ENCODE measurements around the gene CD209.

Gene CD209

DNA sequence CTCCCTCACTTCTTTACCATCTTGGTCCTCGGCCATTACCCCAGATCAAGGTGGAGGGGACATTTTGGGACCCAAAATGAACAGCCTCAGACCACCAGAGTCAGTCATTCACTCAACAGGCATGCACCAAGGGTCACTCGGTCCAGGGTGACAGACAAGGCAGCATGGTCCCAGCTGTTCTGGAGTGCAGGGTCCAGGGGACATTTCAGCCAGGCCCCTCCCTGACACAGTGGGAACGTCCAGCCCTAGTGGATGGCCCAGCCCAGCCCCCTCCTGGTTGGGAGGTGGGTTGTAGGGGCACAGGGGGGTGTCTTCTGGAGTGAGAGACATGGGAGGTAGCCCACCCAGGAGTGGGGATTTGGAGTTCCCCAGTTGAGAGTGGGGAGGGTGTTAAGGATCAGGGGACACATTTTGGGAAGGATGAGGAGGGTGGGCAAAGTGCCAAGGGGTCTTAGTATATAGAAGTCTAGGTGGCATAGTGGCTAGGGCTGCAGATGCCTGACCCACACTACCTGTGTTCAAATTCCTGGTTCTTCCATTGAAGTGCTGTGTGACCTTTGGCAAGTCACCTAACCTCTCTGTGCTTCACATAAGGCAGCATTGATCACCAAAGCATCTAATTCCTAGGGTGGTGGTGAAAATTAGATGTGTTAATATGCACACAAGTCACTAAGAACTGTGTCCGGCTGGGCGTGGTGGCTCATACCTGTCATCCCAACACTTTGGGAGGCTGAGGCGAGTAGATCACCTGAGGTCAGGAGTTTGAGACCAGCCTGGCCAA is 42.9 kb downstream of the CD209 start:
- no peak for DNase-seq

DNA sequence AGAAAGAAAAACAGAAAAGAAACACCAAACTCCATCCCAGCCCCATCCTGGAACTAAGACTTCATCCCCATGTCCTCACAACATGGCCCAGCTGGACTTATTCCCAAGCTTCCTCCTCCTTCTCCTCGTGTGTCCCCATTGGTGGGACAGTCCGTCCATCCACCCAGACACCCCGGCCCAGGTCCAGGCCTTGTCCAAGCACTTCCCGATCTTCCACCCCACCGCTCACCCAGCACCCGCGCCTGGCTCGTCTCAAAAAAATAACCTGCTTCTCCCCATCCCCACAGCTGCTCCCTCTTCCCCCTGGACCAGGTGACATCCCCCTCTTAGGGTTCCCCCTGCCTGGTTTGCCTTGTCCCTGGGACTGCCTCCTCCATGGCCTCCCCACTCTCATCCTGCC is 44.0 kb downstream of the CD209 start:
- no peak for DNase-seq

DNA sequence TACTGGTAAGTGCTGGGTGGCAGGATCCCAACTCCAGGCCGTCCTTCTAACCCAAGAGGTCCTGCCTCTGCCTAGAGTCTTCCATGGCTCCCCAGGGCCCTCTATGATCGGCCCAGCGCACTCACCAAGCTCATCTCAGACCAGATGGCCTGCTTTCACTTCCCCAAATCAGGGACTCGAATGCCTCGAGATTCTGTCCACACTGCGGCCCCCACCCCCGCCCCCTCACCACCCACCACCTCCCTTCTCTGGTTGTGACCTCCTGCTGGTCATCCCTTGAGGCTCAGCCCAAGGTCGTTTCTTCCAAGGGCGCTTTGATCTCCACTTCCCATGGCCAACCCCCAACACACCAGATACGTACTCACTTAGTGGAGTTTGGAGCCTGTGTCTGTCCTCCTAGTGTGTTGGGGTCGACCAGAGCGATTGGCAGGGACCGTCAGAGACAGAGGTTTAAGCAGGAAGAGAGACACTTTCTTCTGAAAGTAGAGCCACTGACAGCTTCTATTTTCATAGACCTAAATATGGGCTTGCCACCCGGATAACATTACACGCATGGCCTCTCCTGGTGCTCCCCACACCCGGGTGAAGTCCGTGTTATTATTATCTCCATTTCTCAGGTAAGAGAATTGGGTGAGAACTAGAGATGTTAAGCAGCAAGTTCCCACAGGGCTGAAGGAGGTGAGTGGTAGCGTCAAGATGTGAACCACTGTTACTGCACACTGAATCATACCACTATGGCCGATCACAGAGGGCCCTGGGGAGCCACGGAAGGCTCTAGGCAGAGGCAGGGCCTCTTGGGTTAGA is 45.5 kb downstream of the CD209 start, which contains the start of gene FCER2:
FCER2 (minus strand) TSS at position 478 of the 804 bp plus-strand sequence. CDS start 2,371 bp downstream, outside the sequence.
- peak; percentile 68 to 81 (median 77) for DNase-seq

DNA sequence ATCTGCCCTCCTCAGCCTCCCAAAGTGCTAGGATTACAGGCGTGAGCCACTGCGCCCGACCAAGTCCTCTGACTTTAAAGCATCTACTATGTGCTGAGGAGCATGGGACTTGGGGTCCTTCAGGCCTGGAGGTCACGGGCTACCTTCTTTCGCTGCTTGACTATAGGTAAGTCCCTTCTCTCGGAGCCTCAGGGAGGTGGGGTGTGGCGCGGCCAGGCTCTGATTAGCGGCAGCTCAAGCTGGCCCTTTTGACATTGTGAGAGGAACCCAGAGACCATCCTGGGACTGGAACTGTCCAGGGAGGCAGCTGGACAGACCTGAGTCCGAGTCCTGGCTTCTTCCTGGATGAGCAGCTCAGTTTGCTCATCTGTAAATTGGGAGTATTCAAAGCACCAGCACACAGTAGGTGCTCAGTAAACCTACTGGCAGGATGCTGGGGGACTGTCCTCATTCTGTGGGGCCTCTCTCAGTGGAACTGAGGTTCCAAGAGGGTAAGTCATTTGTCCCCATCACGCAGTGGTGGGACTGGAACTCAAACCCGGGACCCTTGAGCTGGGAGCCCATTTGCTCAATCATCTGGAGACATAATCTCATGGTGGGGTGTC is 46.2 kb downstream of the CD209 start:
- DNase-seq, result no peak

DNA sequence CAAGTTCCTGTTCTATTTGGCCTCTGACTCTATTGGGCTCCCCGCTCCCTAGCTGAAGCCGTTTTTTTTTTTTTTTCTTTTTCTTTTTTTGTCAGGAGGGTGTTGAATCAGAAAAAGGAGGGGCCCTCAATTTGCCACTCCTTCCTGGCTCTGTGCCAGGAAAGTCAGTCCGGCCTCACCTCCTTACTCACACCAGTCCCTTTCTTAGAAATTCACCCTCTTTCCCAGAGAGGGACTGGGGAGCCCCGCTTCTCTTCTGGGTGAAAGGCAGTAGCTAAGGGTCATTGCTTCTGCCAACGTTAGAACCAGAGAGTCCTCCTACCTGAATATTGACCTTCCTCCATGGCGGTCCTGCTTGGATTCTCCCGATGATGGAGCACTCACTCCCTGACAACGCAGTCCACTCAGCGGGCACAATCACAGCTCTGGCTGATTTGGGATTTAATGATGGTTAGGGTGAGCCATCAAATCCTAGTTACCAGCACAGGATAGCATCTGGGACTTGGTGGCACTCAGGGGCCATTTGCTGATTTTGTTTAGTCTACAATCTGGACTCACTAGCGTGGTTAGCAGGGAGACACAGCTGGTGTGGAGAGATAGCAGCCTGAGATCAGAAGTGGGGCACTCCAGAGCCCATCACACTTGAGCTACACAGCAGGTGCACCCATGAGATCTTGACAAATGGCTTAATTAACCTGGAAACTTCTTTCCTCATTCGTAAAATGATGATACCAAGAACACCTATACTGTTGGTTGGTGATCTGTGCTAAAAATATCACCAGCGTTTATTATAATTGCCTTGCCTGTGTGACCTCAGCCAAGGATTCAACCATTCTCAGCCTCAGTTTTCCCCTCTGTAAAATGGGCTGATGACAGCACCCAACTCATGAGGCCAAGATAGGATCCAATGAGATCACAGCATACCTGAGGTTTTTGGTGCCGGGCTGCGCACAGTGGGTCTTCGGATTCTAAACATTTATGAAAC is 47.6 kb downstream of the CD209 start:
- DNase-seq, result peak; percentile 24 to 58 (median 46)

DNA sequence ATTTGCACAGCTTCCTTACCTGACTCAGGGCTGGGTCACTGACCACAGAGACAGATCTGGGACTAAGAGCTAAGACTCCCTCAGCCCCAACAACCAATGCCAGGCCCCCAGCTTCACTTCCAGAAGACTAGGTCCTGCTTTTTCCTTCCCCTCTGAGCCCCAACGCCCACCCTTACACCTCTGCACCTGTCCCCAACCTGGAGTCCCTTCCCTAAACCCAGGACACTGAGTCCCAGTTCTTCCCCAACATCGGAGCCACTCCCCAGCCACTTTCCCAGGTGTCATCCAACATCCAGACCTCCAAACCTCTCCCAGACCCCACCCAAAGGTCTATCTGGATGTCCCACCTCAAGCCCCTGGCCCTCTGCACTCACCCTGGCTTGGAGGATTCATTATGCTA is 48.3 kb downstream of the CD209 start:
- DNase-seq, result no peak

DNA sequence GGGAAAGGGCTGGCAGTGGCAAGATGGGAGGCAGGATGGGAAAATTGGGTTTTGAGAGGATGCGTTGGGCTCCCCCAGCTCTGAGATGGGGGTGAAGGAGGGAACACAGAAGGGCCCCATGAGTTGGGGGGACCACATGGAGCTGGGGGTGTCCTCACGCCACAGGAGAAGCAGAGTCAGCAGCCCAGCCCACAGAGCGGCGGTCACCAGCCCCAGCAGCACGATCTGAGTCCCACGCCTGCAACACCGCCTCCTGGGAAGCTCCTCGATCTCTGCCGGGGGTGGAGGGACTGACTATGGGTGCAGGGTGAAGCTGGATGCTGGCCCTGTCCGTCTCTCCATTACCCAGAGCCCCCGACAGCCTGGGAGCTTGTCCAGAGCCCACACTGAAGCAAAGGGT is 48.8 kb downstream of the CD209 start:
- peak in 3 of 4 experiments; percentile 25 to 48 (median 39) for DNase-seq

DNA sequence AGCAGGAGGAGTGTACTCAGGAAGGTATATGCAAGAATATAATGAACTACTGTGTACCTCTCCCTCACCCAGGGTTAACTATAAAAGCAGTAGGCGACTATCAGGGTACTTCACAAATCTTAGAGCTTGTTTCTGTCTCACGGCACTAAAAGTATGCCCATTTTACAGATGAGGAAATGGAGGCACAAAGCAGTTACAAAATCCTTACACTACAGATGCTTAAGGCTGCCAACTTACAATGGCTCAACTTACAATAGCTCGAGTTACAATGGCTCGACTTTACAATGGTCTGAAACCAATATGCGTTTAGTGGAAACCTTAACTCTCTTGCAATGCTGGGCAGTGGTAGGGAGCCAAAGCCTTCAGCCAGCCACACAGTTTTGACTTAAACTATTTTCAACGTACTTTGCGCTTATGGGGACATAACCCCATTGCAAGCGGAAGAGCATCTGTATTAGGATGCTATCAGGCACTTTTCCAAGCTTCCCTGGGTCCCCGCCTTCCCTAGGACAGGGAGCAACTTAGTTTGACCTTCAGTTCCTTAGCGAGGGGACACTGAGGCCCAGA is 49.5 kb downstream of the CD209 start:
- DNase-seq, result no peak

DNA sequence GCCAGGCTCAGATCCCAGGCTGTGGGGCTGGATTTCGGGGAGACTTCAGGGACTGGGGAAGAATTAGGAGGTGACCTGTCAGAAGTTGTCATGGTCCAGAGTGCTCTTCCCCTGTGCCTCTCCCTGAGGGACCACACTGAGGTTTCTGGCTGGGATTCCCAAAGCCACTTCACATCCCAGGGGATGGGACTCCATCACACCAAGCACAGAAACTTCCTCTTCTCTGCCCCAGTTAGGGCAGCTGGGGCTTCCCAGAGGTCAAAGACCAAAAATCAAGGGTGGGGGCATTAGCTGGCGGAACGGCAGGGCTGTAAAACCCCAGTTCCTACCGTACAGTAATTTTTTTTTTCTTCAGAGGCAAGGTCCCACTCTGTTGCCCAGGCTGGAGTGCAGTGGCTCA is 52.8 kb downstream of the CD209 start:
- DNase-seq, result peak in 1 of 4 experiments; percentile 33

DNA sequence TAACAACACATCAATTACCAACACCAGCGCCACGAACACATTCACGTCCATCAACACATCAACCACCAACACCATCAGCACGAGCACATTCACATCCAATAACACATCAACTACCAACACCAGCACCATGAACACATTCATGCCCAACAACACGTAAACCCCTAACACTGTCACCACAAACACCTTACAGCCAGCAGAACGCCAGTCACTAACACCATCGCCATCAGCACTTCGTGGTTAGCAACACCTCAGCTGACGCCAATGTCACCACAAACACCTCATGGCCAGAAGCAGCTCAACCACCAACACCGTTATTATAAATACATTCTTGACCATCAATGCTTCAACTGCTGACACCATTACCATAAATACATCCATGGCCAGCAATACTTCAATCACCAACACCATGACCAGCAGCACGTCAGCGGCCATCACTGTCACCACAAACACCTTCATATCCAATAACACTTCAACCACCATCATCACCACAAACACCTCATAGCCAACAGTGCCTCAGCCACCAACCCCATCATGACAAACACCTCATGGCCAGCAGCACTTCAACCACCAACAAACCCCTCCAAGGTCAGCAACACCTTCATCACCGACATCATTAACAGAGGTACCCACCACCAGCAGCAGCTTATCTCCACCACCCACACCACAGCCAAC is 54.8 kb downstream of the CD209 start:
- DNase-seq, result no peak

DNA sequence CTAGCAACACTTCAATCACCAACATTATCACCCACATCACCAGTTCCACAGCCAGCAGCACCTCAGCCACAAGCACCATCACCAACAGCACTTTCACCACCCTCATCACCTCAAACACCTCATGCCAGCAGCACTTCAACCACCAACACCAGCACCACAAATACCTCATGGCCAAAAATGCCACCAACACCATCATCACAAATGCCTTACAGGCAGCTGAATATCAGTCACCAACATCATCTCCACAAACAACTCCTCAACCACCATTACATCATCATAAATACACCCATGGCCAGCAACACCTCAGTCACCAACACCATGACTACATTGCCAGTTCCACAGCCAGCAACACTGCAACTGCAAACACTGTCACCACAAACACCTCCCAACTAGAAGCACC is 55.8 kb downstream of the CD209 start:
- no peak for DNase-seq

DNA sequence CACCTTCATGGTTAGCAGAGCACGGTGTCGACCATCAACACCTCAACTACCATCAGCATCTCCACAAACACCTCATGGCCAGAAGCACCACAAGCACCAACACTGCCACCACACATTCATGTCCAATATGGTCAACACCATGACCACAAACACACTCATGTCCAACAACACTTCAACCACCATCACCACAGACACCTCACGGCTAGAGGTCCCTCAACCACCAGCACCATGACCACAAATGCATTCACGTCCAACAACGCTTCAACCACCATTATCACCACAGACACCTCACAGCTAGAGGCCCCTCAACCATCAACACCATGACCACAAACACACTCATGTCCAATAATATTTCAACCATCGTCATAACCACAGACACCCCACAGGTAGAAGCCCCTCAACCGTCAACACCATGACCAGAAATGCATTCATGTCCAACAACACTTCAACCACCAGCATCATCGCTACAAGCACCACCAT is 56.5 kb downstream of the CD209 start:
- DNase-seq, result no peak

Measured in suppressor macrophage (primary cell).